Bronchial epithelial cell (primary cell): ENCODE results near the gene AFF1. TPM values are rescaled to one million over a fixed set of nuclear protein-coding genes. Genes with fewer than 3 reads are reported as not detected.
A peak's percentile ranks its signal among the peaks of the same experiment; 100 is the strongest.
"Not testable (repeated sequence)": the region's sequence is repeated elsewhere in the genome, so short reads cannot be mapped to it uniquely, and the experiment has no call there.

Experiments
- DNase-seq: peaks from one replicate; pipeline ENCODE4 v3.0.0-alpha.2; 2010; ENCODE audit warnings: low read depth
- FAIRE-seq: peaks from 2 replicates; lab custom pipeline; 2011; peaks lifted over from hg19 to GRCh38; lab: Jason Lieb, UNC
- H3K27me3 ChIP-seq: 2 replicates; pipeline ENCODE4 v1.5.1; 2011; ENCODE audit warnings: low read length; ENCODE audit not compliant: control insufficient read depth, insufficient read depth
- H3K36me3 ChIP-seq: 2 replicates; pipeline ENCODE4 v1.5.1; 2011; ENCODE audit warnings: low read length; ENCODE audit not compliant: control insufficient read depth, insufficient read depth
- H3K4me3 ChIP-seq: 2 replicates; pipeline ENCODE4 v1.5.1; 2011; ENCODE audit warnings: mild to moderate bottlenecking, low read depth, low read length, control low read depth
- total RNA-seq: library from RNA; depleted of rRNA; stranded (reverse); fragments of >200 nt; gene quantifications from 2 replicates; pipeline ENCODE4 v1.2.1, GENCODE V29; 2014
- TF ChIP-seq, protein P1 (sequence below): IDR thresholded peaks from 2 replicates; pipeline ENCODE4 v1.5.1; 2011; ENCODE audit warnings: mild to moderate bottlenecking, moderate library complexity, low read length, control low read depth, inconsistent platforms; ENCODE audit not compliant: insufficient read depth, severe bottlenecking

AFF1 gene
- total RNA-seq, 1 donor from 2014 or later: 9.2 TPM

DNA sequence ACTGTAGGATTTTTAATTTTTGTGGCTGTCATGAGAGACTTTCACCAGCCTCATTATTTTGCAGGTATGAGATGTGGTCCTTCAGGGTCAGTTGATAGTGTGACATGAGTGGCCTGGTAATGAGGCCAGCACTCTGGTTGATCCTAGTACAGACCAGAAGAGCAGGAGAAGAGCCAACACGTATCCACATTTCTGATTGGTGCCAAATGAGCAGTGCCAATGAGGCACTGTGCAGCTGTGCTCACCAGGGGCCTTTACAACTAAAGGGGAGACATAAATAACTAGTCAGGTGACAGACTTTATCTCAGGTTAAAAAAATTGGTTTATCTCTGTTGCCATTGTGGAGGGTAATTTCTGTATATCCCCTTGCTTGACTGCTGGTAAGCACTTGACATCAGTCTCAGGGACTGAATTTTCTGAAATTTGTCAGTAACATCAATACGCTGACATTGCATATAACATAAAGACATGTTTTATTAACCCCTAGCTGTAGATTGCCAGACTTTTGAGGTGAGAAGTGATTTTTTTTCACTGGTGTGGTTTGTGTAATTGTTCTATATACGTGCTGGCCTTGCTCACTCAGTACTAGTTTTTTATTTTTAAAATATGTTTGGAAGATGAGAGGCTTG, 101.2 kb downstream of the AFF1 start:
- no peak for FAIRE-seq
- DNase-seq: no peak
- TF ChIP-seq, protein P1, sequence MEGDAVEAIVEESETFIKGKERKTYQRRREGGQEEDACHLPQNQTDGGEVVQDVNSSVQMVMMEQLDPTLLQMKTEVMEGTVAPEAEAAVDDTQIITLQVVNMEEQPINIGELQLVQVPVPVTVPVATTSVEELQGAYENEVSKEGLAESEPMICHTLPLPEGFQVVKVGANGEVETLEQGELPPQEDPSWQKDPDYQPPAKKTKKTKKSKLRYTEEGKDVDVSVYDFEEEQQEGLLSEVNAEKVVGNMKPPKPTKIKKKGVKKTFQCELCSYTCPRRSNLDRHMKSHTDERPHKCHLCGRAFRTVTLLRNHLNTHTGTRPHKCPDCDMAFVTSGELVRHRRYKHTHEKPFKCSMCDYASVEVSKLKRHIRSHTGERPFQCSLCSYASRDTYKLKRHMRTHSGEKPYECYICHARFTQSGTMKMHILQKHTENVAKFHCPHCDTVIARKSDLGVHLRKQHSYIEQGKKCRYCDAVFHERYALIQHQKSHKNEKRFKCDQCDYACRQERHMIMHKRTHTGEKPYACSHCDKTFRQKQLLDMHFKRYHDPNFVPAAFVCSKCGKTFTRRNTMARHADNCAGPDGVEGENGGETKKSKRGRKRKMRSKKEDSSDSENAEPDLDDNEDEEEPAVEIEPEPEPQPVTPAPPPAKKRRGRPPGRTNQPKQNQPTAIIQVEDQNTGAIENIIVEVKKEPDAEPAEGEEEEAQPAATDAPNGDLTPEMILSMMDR: no peak
- Histone ChIP-seq H3K4me3 (no peak overlapping the region), H3K27me3 (no peaks in the 10 kb centered on the region), H3K36me3 (no peaks in the 10 kb centered on the region)

DNA sequence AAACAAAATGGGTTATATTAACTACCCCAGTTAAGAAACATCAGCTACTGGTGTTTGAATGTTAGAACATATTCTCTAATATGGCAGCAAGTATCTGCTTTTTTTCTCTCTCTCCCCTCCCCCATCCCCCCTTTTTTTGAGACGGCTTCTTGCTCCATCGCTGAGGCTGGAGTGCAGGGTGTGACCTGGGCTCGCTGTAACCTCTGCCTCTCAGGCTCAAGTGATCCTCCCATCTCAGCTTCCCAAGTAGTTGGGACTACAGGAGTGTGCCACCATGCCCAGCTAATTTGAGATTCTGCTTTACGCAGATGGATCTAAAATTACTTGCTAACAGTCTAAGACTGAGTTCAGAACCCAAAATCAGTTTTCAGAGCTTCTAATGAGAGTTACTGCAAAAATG, 101.9 kb downstream of the AFF1 start:
- no peak for FAIRE-seq
- H3K4me3 ChIP-seq: no peak overlapping the region
- DNase-seq: no peak
- no peaks in the 10 kb centered on the region for H3K36me3 ChIP-seq
- H3K27me3 ChIP-seq: no peaks in the 10 kb centered on the region
- TF ChIP-seq, protein P1: no peak

DNA sequence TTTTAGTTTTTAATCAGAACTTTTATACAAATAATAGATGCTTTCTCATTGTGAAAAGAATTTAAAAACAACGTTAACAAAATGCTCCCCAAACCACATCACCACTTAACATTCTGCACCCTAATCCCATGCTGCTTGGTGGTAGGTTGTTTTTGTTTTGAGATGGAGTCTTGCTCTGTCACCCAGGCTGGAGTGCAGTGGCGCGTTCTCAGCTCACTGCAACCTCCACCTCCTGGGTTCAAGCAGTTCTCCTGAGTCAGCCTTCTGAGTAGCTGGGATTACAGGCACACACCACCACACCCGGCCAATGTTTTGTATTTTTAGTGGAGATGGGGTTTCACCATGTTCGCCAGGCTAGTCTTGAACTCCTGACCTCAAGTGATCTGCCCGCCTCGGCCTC, 102.4 kb downstream of the AFF1 start:
- not testable (repeated sequence) for H3K27me3 ChIP-seq, H3K4me3 ChIP-seq, FAIRE-seq, DNase-seq, H3K36me3 ChIP-seq

DNA sequence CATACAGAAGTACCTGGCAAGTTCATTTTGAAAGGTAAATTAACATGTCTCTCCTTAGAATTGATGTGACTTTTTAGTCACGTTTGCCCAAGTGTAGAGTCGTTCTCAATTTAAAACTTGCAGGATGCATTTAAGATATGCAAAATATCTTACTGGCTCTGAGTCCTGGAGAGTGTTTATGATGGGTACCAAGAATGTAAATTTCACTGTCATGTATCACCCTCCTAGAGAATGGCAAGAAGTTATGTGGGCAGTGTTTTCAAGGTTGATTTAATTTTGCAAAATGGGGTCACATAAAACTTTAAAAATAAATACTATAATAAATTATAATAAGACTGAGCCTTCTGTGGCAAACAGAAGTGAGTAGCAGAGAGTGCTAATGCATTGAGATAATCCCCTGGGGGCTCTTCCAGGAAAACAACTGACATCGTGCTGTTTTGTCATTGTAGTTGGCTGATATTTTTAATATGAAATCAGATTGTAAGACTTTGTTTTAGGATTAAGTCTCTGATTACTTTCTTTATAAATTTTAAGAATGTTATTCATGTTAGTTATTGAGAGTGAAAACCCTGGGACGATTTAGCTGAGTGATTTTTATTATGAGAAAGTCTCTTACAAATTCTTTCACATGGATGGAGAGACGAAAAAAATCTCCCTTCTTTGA, 103.0 kb downstream of the AFF1 start:
- FAIRE-seq (no peak), DNase-seq (no peak)
- no peaks in the 10 kb centered on the region for H3K27me3 ChIP-seq
- H3K4me3 ChIP-seq: no peak overlapping the region
- TF ChIP-seq, protein P1: no peak
- no peaks in the 10 kb centered on the region for H3K36me3 ChIP-seq

DNA sequence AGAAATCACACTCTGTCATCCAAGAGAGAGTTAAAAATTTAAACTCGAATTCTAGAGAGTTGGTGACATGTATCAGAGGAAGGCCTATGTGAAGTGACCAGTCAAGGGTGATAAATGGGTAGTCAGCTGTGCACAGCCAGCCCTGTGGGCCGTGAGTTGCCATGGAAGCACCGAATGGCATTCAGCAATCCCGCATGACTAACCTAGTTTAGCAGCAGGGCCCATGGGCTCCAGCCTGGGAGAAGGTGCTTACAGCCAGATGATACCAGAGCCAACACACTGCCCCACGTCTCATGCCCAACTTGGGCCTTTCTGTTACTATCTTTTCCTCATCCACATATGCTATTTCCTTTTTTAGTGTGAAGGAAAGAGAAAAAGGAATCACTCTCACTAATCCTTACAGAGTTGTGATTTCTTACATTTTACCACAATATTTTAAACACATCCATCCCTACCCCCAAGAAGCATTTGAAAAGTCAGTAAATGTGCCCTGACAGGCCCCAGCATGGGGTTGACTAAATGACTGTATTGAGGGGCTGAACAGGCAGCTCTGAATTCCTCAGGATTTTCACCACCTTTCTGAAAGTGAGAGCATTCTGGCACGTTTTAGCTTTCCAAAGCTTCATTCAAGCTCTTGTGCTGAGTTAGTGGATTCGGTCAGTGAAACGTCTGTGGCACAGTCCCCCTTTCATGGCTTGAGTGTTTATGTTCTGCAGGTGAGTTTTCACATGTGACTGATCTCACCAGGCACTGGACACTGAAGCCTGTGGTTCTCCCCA, 104.2 kb downstream of the AFF1 start:
- no peak for FAIRE-seq
- TF ChIP-seq, protein P1: no peak
- no peaks in the 10 kb centered on the region for H3K36me3 ChIP-seq
- H3K4me3 ChIP-seq: no peak overlapping the region
- peak; percentile 93 for DNase-seq
- no peaks in the 10 kb centered on the region for H3K27me3 ChIP-seq

DNA sequence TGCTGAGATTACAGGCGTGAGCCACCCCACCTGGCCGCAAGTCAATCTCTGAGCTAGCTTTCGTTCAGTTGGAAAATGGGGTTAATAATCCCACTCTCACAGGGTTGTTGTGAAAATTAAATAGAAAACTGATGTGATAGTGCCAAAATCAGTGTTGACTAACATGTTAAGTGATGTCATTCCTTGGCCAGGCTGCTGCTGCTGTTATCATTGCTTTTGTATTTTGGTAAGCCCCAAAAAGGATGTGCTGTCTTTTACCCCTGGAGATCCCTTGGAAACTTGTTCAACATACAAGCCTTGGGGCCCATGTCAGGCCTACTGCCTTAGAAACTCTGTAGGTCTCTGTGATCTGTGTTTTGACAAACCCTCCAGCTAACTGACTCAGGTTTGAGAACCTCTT, 106.3 kb downstream of the AFF1 start:
- FAIRE-seq: no peak
- Histone ChIP-seq H3K4me3 (no peak overlapping the region), H3K36me3 (no peaks in the 10 kb centered on the region), H3K27me3 (no peaks in the 10 kb centered on the region)
- TF ChIP-seq, protein P1: no peak
- no peak for DNase-seq
